Right forelimb (tissue), 1 donor: ENCODE data around the gene PBX1.

ENCODE experiments used
- DNase-seq: peaks from one replicate; pipeline ENCODE4 v3.0.0-alpha.2; 2018

PBX1 gene

GRCh38 chr1:164622068-164622845 is 63.3 kb downstream of the PBX1 start:
- no peak for DNase-seq

GRCh38 chr1:164623805-164624204 is 64.8 kb downstream of the PBX1 start:
- no peak for DNase-seq

GRCh38 chr1:164624400-164624799 is 65.4 kb downstream of the PBX1 start:
- DNase-seq = no peak

GRCh38 chr1:164625004-164625617 is 66.1 kb downstream of the PBX1 start:
- no peak for DNase-seq

- no peak for DNase-seq
These were observed 69.8 kb downstream of the PBX1 start for GRCh38 chr1:164628772-164629171.

GRCh38 chr1:164629971-164630370 is 71.0 kb downstream of the PBX1 start:
- no peak for DNase-seq

GRCh38 chr1:164630626-164631396 is 71.8 kb downstream of the PBX1 start:
- DNase-seq = no peak

GRCh38 chr1:164631751-164632150 is 72.8 kb downstream of the PBX1 start:
- no peak for DNase-seq

GRCh38 chr1:164633997-164634396 is 75.0 kb downstream of the PBX1 start:
- DNase-seq = no peak

- DNase-seq = no peak
These were observed 76.2 kb downstream of the PBX1 start for GRCh38 chr1:164635059-164635802.

GRCh38 chr1:164635803-164636731 is 77.1 kb downstream of the PBX1 start:
- no peak for DNase-seq

GRCh38 chr1:164636757-164637156 is 77.8 kb downstream of the PBX1 start:
- DNase-seq = no peak

- no peak for DNase-seq
These were observed 78.7 kb downstream of the PBX1 start for GRCh38 chr1:164637461-164638375.

GRCh38 chr1:164638492-164639202 is 79.7 kb downstream of the PBX1 start:
- no peak for DNase-seq

- no peak for DNase-seq
These were observed 81.8 kb downstream of the PBX1 start for GRCh38 chr1:164640686-164641352.

- no peak for DNase-seq
These were observed 82.4 kb downstream of the PBX1 start for GRCh38 chr1:164641353-164641730.

- no peak for DNase-seq
These were observed 84.0 kb downstream of the PBX1 start for GRCh38 chr1:164643018-164643417.

- DNase-seq = no peak
These were observed 85.3 kb downstream of the PBX1 start for GRCh38 chr1:164644268-164644667.
